ENCODE results near the gene OSBP2.

GRCh38 chr22:30838111-30838510 lies 143.4 kb downstream of the OSBP2 start:
- TF ChIP-seq POLR2AphosphoS5 (IDR thresholded peaks at IDR 0.05; ENCODE audit: low read depth, low read length) (no peak), TAF1 (IDR thresholded peaks at IDR 0.05; ENCODE audit: borderline replicate concordance, insufficient read depth, low read length) (no peak), FOXP2 (optimal IDR thresholded peaks at IDR 0.05; ENCODE audit: borderline replicate concordance, extremely low read depth, extremely low read length, insufficient read depth) (no peak)
- TF ChIP-seq, protein P1, sequence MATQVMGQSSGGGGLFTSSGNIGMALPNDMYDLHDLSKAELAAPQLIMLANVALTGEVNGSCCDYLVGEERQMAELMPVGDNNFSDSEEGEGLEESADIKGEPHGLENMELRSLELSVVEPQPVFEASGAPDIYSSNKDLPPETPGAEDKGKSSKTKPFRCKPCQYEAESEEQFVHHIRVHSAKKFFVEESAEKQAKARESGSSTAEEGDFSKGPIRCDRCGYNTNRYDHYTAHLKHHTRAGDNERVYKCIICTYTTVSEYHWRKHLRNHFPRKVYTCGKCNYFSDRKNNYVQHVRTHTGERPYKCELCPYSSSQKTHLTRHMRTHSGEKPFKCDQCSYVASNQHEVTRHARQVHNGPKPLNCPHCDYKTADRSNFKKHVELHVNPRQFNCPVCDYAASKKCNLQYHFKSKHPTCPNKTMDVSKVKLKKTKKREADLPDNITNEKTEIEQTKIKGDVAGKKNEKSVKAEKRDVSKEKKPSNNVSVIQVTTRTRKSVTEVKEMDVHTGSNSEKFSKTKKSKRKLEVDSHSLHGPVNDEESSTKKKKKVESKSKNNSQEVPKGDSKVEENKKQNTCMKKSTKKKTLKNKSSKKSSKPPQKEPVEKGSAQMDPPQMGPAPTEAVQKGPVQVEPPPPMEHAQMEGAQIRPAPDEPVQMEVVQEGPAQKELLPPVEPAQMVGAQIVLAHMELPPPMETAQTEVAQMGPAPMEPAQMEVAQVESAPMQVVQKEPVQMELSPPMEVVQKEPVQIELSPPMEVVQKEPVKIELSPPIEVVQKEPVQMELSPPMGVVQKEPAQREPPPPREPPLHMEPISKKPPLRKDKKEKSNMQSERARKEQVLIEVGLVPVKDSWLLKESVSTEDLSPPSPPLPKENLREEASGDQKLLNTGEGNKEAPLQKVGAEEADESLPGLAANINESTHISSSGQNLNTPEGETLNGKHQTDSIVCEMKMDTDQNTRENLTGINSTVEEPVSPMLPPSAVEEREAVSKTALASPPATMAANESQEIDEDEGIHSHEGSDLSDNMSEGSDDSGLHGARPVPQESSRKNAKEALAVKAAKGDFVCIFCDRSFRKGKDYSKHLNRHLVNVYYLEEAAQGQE (IDR thresholded peaks at IDR 0.05; ENCODE audit: insufficient read depth in 1 of 2, low read depth in 2 of 2, low read length in 2 of 2), result no peak

Measured in PFSK-1 (cell line).